Motor neuron (in vitro differentiated cells): ENCODE measurements around the gene WWOX. TPM values are rescaled to one million over a fixed set of nuclear protein-coding genes. Genes with fewer than 3 reads are reported as not detected.
A peak's percentile ranks its signal among the peaks of the same experiment; 100 is the strongest.

Experiments used
- ATAC-seq, 8 experiments: fragments of 200-7000 bp; cut with Tn5 transposase; replicated peaks in 6 of 8; 2 replicates each; pipeline ENCODE4 v1.8.0; 2021; ENCODE audit warnings: mild to moderate bottlenecking in 8 of 8, moderate library complexity in 8 of 8
- H3K27ac ChIP-seq, 2 donors: fragments of 250-450 bp; sonication (Bioruptor Pico); 2 replicates each; pipeline ENCODE4 v1.9.0; 2021; ENCODE audit warnings: antibody characterized with exemption in 2 of 2, mild to moderate bottlenecking in 2 of 2, moderate library complexity in 1 of 2
- H3K4me1 ChIP-seq, 2 donors: fragments of 250-450 bp; sonication (Bioruptor Pico); replicated peaks in 1 of 2; 2 replicates each; pipeline ENCODE4 v1.6.1; 2021; ENCODE audit warnings: antibody characterized with exemption in 2 of 2, mild to moderate bottlenecking in 2 of 2, moderate library complexity in 1 of 2
- H3K4me3 ChIP-seq, 5 donors: fragments of 250-450 bp; sonication (Bioruptor Pico); 2 replicates each; pipeline ENCODE4 v1.9.0; 2021; ENCODE audit warnings: antibody characterized with exemption in 5 of 5, mild to moderate bottlenecking in 5 of 5, moderate library complexity in 4 of 5
- WGBS, 10 experiments: fragments of 450-650 bp; shearing (Covaris generic); methylation state at CpG; one replicate each; pipeline ENCODE4 v1.0.0; 2022; 5-methylcytosine and 5-hydroxymethylcytosine counted together
- in situ Hi-C, 9 experiments: fragments of 400-800 bp; cut with MboI; loops; one replicate each; pipeline ENCODE4 v1.15.0; 2021; ENCODE audit warnings: low sequenced_read_pairs in 9 of 9, low pct_unique_long_range_greater_than_20kb in 2 of 9; ENCODE audit not compliant: unreplicated experiment in 9 of 9
- total RNA-seq, 8 experiments: library from RNA; unstranded; fragments of 300-600 nt; gene quantifications; 2 replicates each; pipeline versions ENCODE4 v1.2.3 to v1.2.4, GENCODE V29; 2022

WWOX gene
- total RNA-seq, 8 experiments from 2014 or later: 10.3 to 27.8 (median 12.3) TPM

- in situ Hi-C loops: no loop called here
- peak in 3 of 8 experiments; percentile 12 to 84 (median 53) for ATAC-seq
- Histone ChIP-seq H3K27ac (no peak overlapping the region), H3K4me3 (no peak overlapping the region), H3K4me1 (peaks cover 3 to 6% of the 10 kb centered on the region in 2 donors)
- 35 to 100% (median 77%) methylated on average over 1 to 4 of the region's 5 CpGs; no CpG with 5 or more reads in 2 of the 10 experiments for WGBS, 10 experiments
These were observed 793.7 kb downstream of the WWOX start for GRCh38 chr16:78892951-78893733.

DNA sequence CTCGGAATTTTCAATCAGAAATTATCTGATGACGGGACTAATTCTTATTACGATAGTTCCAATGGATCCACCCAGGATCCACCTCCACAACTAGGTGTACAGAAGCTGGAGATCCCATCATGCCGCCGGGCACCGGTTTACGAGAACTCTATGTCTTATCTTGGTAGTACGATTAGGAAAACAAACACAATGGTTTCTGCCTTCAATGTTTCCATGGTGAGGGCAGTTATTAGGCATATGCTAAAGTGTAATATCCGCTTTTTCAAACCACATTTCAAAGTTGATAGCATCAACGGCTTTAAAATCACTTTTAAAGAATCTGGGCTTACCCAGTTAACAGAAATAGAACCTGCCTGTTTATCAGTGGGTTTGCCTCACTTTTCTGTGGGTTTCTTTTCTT, 795.4 kb downstream of the WWOX start:
- H3K4me3 ChIP-seq: no peak overlapping the region
- H3K4me1 ChIP-seq: peaks cover 5 to 6% of the 10 kb centered on the region in 2 donors
- WGBS, 10 experiments: 11 to 100% (median 97%) methylated on average over 1 to 9 of the region's 10 CpGs; no CpG with 5 or more reads in 1 of the 10 experiments
- no peak overlapping the region for H3K27ac ChIP-seq
- in situ Hi-C loops: no loop called here
- no peak for ATAC-seq

GRCh38 chr16:78895681-78896080, 796.2 kb downstream of the WWOX start:
- in situ Hi-C loops: no loop called here
- peaks cover 5 to 6% of the 10 kb centered on the region in 2 donors for H3K4me1 ChIP-seq
- peak in 1 of 8 experiments; percentile 25 for ATAC-seq
- no peak overlapping the region for H3K4me3 ChIP-seq
- H3K27ac ChIP-seq: no peak overlapping the region
- WGBS, 10 experiments: 4 to 100% (median 89%) methylated on average over 1 to 5 of the region's 5 CpGs; no CpG with 5 or more reads in 2 of the 10 experiments

DNA sequence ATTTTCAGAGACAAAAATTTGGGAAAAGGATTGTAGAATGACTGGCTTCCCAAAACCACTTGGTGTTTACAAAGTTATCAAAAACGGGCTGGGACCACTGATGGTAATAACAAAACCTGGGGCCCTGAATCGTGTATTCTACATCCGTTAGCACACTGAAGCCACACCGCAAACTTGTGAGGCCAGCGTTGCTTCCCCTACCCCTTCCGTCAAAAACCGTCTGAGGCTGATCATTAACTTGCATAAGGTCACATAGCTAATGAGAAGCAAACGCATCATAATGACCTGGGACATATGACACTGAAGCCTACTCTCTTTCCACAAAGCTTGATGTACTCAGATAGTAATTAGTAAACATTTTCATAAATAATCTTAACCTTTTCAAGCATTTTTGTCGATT, 796.8 kb downstream of the WWOX start:
- no peak overlapping the region for H3K4me3 ChIP-seq
- ATAC-seq: peak in 2 of 8 experiments; percentile 36 to 53
- no peak overlapping the region for H3K27ac ChIP-seq
- H3K4me1 ChIP-seq: peaks cover 5 to 6% of the 10 kb centered on the region in 2 donors
- in situ Hi-C loops: no loop called here
- 12 to 79% (median 58%) methylated on average over 2 to 8 of the region's 9 CpGs; no CpG with 5 or more reads in 1 of the 10 experiments for WGBS, 10 experiments

DNA sequence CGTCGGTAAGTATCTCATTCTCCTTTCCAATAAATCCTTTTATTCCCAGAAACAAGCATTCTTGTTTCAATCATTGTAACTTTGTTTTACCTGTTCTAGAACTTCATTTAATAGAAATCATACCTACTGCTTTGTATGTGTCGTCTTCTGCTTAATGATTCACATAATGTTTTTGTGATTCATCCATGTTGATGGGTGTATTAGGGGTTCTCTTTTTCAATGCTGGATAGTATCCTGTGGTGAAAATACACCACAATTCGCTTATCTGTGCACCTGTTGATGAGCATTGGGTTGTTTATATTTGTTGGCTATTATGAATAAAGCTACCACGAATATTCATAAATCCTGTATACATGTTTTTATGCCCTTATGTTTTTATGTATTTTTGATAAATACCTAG, 797.8 kb downstream of the WWOX start:
- ATAC-seq: no peak
- Histone ChIP-seq H3K27ac (no peak overlapping the region), H3K4me3 (no peak overlapping the region), H3K4me1 (peaks cover 13 to 14% of the 10 kb centered on the region in 2 donors)
- in situ Hi-C loops: no loop called here
- 30 to 100% (median 87%) methylated on average over 2 to 5 of the region's 5 CpGs for WGBS, 10 experiments

DNA sequence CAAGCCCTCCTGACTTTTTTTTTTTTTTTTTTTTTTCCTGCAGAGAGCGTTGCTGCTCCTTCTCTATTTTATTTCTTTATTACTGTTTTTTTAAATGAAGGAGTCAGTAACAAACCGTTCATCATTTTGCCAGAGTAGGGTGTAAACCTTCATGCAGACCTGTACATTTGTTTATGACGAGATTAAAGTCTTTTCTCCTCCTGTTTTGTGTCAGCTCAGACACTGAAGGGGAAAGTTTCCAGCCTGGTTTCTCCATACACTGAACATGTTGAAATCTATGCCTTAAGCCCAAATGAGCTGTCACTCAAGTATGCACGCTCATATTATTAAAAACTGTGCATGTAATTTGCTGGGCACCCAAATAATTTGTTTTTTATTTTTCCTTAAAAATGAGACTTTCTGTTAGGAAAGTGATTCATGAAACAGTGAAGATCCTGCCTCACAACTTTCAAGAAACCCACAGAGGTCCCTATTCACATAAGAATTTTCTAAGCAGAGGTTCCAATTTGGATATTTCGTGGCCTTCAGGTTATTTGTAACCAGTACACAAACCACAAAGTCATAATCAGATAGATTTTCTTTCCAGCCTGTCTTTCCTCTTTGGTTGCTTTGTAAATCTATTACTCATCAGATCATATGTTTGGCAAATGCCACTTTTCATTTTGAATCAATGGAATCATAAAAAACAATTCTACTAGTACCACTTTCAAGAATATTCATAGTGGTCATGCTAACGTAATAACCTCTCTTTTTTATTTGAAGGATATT, 800.8 kb downstream of the WWOX start:
- no peak overlapping the region for H3K4me3 ChIP-seq
- H3K4me1 ChIP-seq: peaks cover 14 to 19% of the 10 kb centered on the region in 2 donors
- ATAC-seq: no peak
- 8 to 94% (median 84%) methylated on average over 3 to 6 of the region's 6 CpGs for WGBS, 10 experiments
- in situ Hi-C loops: no loop called here
- no peak overlapping the region for H3K27ac ChIP-seq

- no peak overlapping the region for H3K4me3 ChIP-seq
- H3K4me1 ChIP-seq: peaks cover 14 to 19% of the 10 kb centered on the region in 2 donors
- in situ Hi-C loops: no loop called here
- H3K27ac ChIP-seq: no peak overlapping the region
- ATAC-seq: no peak
- 6 to 95% (median 90%) methylated on average over 2 to 4 of the region's 4 CpGs; no CpG with 5 or more reads in 1 of the 10 experiments for WGBS, 10 experiments
These were observed 801.5 kb downstream of the WWOX start for GRCh38 chr16:78900966-78901365.

DNA sequence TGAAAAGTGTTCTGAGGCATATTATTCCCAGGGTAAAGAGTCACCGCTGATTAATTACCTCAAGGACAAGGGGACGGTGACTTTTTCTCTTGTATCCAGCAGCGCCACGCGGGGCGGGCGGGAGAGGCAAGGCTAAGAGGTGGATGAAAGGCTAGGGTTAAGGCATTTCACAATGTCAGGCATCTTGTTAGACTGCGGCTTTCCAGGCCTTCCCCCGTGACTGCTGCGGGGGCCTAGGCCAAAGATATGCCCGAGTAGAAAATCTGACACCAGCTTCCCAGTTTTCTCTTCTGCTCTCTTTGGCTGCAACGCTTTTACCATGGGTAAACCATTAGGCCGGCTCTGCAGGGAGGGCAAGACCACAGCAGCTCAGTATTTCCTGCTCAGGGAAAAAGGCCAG, 802.9 kb downstream of the WWOX start:
- Histone ChIP-seq H3K4me3 (no peak overlapping the region), H3K4me1 (peaks cover 14 to 19% of the 10 kb centered on the region in 2 donors), H3K27ac (no peak overlapping the region)
- in situ Hi-C loops: no loop called here
- peak in 5 of 8 experiments; percentile 39 to 85 (median 82) for ATAC-seq
- 0 to 100% (median 74%) methylated on average over 1 to 7 of the region's 13 CpGs; no CpG with 5 or more reads in 1 of the 10 experiments for WGBS, 10 experiments

- WGBS, 10 experiments: 0 to 93% (median 63%) methylated on average over 1 to 4 of the region's 4 CpGs; no CpG with 5 or more reads in 6 of the 10 experiments
- in situ Hi-C loops: no loop called here
- ATAC-seq: no peak
- Histone ChIP-seq H3K27ac (no peak overlapping the region), H3K4me1 (peaks cover 14 to 19% of the 10 kb centered on the region in 2 donors), H3K4me3 (no peak overlapping the region)
These were observed 803.8 kb downstream of the WWOX start for GRCh38 chr16:78903237-78903636.

DNA sequence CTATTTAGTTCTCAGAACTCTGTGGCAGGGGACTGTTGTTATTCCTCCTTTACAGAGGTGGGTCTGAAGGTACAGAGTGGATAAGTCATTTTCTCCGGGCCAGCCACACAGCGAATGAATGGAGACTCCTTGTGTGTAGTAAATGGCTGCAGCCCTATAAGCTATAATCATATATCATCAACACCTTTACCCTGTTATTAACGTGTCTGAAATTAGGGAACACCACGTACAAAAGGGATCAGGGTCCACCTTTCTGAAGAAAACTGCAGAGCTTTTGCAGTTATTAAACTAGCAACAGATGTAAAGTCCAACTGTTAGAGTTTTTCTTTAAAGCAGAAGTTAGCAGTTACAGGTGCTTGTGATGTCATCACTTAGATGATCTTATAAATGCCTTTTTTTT, 804.4 kb downstream of the WWOX start:
- H3K27ac ChIP-seq: no peak overlapping the region
- in situ Hi-C loops: no loop called here
- WGBS, 10 experiments: 50 to 100% (median 83%) methylated on average over 1 to 3 of the region's 4 CpGs; no CpG with 5 or more reads in 1 of the 10 experiments
- H3K4me1 ChIP-seq: peaks cover 14 to 19% of the 10 kb centered on the region in 2 donors
- ATAC-seq: no peak
- H3K4me3 ChIP-seq: no peak overlapping the region

GRCh38 chr16:78906135-78906534, 806.7 kb downstream of the WWOX start:
- peaks cover 13 to 14% of the 10 kb centered on the region in 2 donors for H3K4me1 ChIP-seq
- no peak overlapping the region for H3K4me3 ChIP-seq
- no peak overlapping the region for H3K27ac ChIP-seq
- in situ Hi-C loops: no loop called here
- no peak for ATAC-seq
- 0 to 67% (median 38%) methylated on average over 1 to 3 of the region's 3 CpGs; no CpG with 5 or more reads in 2 of the 10 experiments for WGBS, 10 experiments

DNA sequence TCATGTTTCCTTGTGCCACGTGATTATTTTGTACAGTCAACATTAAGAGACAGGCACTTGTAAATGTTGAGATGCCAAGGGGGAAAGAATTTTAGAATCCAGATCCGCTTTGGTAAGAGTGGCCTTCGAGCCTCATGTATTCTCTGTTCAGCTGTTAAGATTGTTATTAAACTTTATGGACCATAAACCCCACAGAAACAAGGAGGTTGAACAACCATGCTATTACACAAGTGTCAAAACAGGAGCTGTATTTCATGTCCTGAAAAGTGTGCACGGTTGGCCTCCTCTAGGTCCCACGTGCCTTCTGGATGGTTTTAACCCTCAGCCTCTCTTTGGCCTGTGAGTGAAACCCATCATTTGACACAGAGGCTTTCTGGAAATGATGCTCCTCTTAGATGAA, 809.8 kb downstream of the WWOX start:
- WGBS, 10 experiments: 8 to 100% (median 82%) methylated on average over 1 to 5 of the region's 5 CpGs; no CpG with 5 or more reads in 2 of the 10 experiments
- H3K4me3 ChIP-seq: no peak overlapping the region

DNA sequence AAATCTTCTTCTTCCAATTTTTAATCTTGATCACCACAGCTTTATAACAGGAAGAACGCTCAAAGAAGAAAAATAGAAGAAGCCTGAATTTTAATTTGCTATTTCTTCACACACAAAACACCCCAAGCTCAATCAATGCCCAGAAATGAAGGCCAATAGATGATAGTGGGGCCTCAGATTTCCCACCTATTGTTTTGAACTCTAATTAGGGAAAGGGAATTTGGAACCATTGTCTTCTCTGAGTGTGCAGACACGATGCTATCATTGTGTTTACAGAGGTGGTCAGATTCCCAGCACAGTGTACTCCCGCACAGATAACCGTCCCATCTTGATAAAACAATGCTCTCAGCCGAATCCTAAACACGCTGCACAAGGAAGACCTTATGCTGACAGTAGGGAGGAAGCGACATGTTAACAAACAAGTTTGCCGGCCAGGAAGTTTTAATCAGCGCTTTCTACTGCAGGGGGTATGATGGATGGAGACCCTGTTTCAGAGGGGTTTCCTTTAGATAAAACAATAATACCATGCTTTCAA, 816.4 kb downstream of the WWOX start:
- H3K4me1 ChIP-seq: no peaks in the 10 kb centered on the region
- ATAC-seq: no peak
- in situ Hi-C loops: no loop called here
- no peak overlapping the region for H3K27ac ChIP-seq
- H3K4me3 ChIP-seq: no peak overlapping the region
- 29 to 80% (median 54%) methylated on average over 1 to 8 of the region's 9 CpGs; no CpG with 5 or more reads in 1 of the 10 experiments for WGBS, 10 experiments

More for the DNA sequence above, 809.8 kb downstream of the WWOX start:
- in situ Hi-C loops: no loop called here
- ATAC-seq: no peak
- Histone ChIP-seq H3K4me1 (no peaks in the 10 kb centered on the region), H3K27ac (no peak overlapping the region)
